Measurements from ENCODE around the gene EPN2.
"Not testable (repeated sequence)": the region's sequence is repeated elsewhere in the genome, so short reads cannot be mapped to it uniquely, and the experiment has no call there.

EPN2 gene

DNA sequence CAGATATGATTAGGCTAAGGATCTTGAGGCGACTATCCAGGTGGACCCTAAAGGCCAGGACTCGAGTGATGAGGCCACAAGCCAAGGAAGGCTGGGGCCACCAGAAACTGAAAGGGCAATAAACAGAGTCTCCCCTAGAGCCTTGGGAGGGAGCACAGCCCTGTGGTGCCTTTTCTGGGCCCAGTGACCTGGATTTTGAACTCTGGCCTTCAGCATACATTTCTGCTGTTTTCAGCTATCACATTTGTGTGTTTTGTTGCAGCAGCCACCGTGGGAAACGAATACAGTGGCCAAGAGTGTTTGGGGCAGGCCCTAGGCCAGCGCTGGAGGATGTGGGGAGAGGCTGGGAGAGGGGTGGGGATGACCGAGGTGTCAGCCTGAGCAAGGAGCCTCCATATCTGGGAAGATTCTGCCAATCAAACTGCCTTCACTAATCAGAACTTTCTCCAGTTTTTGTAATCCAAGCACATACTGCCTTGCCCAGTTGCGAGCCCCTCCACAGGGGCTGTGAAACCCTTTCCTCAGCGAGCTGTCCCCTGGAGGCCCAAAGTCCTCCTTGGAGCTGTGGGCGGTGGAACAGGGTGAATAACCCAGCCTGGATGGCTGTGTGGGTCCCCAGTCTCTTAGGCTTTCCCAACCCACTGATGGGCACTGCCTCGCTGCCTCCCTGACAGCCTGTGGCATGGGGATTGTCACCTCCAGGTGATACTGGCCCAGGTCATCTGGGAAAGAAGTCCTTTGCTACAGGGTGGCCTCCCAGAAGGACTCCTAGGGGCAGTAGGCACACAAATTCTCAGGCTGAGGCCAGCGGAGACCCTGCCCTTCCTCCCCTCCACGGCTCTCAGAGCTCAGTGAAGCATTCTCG is 108.6 kb downstream of the EPN2 start:
- DNase-seq (ENCODE audit: low read depth) = no peak

DNA sequence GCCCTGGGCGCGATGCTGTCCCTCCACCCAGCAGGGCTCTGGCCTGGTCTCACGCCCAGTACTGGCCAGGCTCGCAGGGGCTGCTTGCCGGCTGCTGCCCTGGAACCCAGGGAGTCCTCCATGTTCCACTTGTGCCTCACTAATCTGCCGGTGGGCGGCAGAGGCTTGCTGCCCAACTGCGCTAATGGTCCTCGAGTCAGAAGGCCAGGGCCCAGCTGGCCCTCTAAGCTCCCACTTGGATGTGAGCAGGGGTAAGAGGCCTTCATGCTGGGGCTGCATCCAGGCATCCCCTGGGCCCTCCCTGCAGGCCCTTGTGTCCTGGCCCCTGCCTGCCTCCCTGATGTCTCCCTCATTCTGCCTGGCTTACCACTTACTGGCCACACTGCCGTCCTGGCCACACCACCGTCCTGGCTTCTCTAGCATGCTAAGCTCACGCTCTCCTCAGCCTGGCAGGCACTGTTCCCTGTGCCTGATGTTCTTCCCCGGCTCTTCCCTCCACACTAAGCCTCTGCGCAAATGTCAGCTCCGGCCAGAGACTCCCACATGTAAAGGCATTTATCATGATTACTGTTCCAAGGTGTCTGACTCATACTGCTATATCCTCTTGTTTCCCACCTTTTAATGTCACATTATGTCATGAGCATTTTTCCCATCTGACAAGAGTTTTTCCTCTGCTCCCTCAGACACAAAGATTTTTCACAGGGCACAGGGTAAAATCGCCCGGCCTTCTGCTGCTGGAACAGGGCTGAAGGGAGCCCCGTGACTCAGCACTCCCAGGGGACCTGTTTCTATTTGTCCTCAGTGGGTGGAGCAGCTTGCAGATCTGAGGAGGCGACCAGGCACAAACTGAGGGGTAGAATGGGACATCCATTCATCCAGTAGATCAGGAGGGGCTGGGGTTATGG is 109.4 kb downstream of the EPN2 start:
- no peak for DNase-seq (ENCODE audit: low read depth)

DNA sequence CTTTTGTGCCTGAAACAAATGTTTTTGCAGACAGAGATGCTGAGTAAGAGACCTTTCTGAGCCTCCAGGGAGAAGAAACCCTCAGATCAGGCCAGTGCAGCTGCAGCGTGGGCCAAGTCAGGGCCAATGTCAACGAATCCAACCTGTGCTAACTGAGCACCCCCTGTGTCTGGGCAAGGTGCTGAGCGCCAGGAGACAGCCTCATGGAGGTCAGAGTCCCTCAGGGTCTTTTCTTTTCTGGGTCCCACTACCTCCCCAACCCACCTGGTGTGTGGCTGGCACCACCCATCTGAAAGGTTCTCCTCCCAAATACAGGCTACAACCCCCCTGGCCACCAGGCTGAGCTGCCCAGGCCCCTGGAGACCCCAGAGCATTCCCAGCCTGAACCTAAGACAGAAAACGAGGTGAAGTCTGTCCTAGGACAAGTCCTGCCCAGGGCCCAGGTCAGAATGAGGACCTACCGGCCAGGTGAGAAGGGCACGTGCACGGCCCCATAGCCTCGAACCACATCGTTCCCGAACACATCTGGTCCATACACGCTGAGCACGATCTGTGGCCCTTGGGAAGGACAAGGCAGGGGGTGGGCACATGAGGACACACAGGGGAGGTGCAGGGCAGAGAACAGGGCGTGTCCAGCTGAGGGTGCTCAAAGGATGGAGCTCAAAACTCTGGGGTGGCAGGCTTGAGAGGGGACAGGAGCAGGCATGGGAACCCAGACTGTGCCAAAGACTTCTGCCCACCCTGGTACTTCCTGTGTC is 110.3 kb downstream of the EPN2 start:
- no peak for DNase-seq (ENCODE audit: low read depth)

DNA sequence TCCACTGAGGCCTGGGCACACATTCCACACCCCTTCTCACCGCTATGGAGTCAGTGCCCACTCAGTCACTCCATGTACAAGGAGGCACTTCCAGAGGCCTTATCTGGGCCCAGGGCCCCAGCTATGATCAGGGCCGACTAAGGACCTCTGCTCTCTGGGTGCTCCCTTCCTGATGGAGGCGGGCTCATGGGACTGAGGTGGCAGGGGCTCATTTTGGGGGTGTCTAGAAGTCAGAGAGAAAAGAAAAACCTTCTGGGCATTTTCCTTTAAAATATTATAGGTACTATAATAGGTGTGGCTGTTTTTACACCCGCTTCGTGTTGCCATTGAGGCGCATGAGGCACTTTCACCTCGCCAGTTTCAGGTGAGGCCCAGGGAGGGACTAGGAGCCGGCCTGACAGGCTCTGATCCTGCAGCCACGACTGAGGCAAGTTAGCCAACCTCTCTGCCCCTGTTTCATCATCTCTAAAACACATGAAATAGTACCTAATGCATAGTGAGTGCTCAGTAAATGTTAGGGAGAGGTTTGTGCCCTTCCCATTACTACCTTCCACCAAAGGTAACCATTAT is 111.0 kb downstream of the EPN2 start:
- DNase-seq (ENCODE audit: low read depth) = no peak

DNA sequence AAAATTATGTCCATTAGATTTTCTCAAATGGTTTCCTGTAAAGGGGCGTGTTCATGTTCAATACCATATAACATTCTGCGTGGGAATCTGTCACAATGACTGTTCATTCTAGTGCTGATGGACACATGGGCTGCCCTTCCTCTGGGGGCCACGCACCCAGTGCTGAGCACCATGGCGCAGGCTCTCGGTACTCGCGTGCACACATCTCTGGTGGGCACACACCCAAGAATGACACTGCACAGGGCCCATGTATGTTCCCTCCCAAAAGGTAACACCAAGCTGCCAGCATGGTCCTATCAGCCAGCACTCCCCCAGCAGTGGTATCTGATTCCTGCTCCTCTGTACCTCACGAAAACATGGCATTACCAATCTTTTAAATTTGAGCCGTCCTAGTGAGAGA is 111.6 kb downstream of the EPN2 start:
- DNase-seq (ENCODE audit: low read depth) = no peak

DNA sequence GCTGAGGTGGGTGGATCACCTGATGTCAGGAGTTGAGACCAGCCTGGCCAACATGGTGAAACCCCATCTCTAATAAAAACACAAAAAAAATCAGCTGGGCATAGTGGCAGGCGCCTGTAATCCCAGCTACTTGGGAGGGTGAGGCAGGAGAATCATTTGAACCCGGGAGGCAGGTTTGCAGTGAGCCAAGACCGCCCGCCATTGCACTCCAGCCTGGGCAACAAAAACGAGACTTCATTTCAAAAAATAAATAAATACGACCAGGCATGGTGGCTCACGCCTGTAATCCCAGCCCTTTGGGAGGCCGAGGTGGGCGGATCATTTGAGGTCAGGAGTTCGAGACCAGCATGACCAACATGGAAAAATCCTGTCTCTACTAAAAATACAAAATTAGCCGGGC is 116.2 kb downstream of the EPN2 start:
- not testable (repeated sequence) for DNase-seq (ENCODE audit: low read depth)

DNA sequence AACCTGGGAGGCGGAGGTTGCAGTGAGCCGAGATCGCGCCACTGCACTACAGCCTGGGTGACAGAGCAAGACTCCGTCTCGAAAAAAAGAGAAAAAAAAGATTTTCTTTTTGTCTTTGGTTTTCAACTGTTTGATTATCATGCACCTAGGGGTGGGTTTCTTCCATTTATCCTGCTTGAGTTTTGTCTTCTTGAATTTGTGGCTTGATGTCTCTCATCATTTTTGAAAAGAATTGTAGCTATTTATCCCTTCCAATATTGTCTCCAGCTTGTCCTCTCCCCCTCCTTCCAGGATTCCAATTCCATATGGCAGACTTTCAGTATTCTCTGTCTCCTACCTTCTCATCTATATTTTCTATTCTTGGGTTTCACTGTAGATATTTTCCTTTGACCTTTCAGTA is 117.6 kb downstream of the EPN2 start:
- no peak for DNase-seq (ENCODE audit: low read depth)

DNA sequence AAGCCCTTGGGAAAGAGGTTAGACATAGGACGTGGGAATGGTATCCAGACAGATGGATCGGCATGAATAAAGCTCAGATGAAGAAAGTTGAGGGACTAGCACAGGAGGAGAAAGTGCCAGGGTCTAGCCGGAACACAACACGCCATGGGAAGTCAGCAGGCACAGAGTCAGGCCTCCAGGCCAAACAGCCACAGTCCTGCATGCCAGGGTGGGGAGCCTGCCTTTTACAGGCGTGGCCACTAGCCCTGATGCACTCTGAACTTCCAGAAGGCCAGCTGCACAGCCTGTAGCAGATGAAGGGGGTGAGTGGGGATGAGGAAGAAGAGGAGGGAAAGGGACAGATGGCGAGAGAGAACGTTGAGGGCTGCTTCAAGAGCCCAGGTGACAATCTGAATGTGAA is 120.2 kb downstream of the EPN2 start:
- DNase-seq (ENCODE audit: low read depth) = no peak

DNA sequence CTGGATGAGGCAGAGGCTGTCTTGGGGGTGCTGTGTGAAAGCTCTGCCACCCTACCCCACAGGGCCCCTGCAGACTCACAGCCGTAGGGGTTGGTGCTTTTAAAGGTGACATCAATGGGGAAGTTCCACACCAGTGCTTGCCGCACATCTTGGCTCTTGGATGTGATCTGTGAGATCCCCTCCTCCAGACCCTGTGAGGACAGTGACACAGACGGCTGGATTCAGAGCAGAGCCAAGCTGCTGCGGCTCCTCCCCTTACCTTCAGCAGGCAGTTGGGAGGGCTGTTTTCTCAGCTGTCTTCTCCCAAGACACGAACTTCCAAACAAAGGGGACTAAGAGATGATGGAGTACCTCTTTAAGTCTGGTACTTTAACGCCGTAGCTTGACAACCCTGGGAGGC is 120.6 kb downstream of the EPN2 start:
- no peak for DNase-seq (ENCODE audit: low read depth)

DNA sequence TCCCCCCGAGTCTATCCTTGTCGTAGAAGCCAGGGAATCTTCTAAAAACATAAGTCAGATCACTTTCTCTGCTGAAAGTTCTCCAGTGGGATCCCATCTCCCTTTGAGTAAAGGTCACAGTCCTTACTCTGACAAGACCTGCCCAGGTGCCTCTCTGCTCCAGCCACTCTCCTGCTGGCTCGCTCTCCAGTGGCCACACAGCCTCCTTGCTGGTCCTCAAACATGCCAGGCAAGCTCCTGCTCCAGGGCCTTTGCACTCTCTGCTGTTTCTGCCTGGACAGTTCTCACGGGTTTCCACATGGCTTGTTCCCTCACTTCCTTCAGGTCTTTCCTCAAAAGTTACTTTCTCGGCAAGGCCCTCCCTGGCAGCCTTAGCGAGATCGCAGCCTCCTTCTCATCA is 122.0 kb downstream of the EPN2 start:
- no peak for DNase-seq (ENCODE audit: low read depth)

DNA sequence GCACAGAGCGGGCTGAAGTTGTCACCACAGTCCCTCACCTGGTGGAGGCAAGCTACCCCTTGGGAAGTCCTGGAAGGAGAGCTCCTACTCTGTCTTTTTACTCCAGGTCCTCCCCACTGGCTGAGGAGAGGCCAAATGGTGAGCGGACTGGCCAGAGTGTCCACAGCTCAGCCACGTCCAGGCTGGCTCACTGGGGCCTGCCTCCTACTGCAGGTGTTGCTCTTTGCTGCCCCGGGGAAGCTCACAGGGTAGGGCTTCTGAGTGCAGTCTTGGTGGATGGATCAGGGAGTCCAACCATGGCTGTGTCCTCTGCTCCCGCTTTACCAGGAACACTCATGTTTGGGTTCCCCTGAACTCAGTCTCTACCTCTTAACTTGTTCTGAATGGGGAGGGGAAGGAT is 122.7 kb downstream of the EPN2 start:
- DNase-seq (ENCODE audit: low read depth) = no peak

DNA sequence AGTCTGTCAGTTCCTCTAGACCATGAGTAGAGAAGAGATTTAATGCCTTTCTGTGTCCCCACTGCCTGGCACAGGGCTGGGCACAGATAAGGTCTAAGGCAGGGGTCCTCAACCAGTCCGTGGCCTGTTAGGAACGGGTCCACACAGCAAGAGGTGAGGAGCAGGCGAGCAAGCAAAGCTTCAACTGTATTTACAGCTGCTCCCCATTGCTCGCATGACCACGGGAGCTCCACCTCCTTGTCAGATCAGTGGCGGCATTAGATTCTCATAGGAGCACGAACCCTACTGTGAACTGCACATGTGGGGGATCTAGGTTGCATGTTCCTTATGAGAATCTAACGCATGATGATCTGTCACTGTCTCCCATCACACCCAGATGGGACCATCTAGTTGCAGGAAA is 123.6 kb downstream of the EPN2 start:
- no peak for DNase-seq (ENCODE audit: low read depth)

DNA sequence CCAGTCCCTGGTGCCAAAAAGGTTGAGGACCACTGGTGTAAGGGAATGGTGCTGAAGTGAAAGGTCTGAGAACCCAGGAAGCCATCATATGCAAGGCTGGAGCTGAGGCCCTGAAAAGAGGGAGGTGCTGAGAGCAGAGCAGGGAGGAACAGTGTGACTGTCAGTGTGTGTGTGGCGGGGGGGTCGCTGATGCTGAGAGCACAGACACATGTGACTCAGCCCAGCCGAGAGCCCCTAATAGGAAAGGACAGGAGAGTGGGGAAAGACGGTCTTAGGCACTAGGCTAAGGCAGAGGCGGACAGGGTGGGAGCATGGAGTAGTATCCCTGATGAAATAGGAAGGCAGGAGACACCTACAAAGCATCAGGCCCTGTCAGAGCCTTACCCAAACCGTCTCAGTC is 124.2 kb downstream of the EPN2 start:
- DNase-seq (ENCODE audit: low read depth) = no peak

DNA sequence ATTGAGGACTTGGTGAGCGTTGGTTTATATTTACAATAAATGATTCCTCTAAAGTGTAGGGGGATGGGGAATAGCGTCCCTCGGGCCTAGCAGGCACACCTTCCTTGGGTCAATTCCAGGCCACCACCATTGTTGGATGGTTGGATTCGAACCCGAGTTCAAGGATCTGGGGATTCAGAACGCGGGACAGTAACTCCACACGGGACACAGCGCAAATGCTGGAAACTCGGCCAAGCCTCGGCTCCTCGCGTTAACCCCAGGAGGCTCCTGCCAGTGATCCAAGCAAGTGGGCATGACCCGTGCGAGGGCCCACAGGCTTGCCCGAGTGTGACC is 124.7 kb downstream of the EPN2 start:
- DNase-seq (ENCODE audit: low read depth) = no peak

DNA sequence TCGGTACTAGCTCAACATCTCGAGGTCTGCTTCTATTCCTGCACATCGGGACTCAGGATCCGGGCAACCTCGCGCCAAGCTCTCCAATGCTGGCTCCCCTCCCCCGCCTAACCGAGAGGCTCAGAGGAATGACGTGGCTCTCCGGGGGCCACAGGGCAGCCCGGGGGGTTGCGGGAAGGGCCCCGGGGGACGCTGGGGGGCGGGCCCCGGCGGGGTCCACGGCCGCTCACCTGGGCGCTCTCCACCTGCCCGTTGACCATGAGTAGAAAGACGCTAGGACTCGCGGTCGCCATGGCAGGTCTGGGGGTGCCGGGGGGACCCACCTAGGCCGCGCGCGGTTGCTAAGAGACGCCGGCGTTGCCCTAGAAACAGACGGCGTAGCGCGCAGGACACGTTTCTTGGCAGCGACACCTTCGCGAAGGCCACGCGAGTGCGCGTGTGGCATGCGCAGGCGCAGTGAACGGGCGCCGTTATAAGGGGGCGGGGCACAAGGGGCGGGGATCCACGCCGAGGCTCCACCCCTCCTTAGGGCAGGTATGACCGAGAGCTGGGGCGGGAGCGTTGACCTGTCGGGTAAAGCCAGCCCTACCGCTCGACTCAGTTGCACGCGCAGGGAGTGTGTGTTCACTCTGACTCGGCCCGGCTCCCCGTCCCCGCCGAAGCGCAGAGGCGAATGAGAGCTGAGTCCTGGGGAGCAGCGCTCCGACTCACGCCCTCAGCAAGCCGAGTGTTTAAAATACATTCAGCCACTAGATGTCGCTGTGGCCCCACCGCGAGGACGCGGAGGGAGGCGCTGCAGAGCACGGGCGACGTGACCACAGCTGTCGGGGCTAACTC is 125.3 kb downstream of the EPN2 start, which contains the start of gene B9D1:
B9D1 (minus strand) TSS at position 447 of the 837 bp plus-strand sequence; CDS start at position 293, 154 bp downstream.
- peak; percentile 89 for DNase-seq (ENCODE audit: low read depth)

DNA sequence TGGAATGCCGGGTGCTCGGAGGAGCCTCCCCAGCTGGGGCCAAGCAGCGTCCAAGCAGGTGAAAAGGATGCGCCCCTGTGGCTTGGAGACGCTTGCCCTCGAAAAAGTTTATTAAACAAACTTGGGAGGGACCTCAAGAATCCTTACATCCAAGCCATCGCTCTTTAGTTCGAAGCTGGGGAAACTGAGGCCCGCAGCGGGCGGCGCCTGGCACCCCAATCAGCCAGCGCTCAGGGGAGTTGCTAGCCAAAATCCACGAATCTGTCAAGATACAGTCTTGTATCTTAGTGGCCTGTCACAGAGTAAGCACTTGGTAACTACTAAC is 125.9 kb downstream of the EPN2 start:
- no peak for DNase-seq (ENCODE audit: low read depth)

DNA sequence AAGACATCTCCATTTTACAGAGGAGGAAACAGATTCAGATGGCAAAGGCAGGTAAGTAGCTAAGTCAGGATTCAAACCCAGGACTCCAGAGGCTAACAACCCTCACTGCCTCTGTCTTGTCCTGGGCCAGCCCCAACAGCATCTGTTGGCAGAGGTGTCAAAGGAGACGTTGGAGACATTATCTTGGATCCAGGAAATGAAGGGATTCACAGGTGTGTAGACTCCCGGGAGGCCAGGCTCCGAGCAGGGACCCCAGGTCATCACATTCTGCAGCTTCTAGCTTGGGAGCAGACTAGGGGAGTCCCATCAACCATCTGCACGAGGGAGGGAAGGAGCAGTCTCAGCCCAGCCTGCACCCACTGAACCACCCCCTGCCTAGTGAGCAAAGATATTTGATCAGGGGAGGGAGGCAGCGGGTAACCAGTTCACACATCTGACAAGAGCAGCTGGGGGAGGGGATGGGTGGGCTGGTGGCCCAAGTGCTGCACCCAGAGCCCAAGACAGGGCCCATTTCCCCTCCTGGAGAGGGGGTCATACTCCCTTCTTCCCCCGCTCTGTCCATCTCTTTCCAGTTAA is 126.4 kb downstream of the EPN2 start:
- no peak for DNase-seq (ENCODE audit: low read depth)

DNA sequence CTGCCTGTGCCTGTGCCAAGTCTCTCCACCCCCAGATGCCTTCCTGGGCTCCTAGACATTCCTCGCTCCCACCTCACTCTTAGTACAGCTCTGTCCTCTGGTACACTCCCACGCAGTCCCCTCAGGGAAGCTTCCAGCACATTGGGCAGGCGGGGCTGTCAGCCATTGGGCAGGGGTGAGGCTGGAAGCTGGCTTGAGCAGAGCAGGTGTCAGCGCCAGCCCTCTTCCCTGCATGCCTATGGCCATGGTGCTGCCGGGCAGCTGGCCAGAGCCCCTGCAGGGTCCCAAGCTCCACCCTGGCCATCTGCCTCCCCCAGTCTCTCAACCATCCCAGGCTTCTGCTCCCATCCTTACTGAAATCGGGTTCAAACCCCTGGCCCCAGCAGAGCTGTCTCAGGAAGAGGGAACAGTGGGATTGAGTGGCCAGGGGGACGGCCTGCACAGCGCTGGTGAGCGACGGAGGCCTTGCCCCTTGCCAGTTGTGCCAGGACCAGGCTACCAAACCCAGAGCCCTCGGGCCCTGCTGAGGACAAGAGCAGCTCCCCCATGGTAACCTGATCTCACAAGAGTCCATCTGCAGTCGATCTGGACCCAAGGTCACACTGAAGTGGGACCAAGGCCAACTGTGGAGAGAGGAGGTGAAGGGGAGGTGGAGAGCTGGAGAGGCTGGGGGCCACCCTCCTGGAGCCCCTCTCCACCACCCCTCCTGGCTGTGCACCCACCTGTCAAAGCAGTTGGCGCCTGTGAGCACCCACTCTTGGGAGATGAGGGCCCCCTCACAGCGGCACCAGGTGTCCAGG is 127.7 kb downstream of the EPN2 start:
- DNase-seq (ENCODE audit: low read depth) = no peak

DNA sequence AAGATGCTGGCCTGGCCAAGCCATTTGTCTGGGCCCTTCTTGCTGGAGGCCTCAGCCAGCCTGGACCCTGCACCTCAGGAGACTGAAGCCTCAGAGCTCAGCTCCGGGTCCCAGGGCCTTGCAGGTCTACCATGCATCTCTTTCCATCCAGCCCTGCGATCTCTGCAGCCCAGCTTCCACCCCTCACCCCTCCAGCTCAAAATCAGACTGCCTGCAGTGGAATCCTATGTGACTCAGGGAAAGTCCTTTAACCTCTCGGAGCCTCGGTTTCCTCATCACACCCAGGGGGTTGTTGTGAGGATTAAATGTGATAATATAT is 128.3 kb downstream of the EPN2 start:
- DNase-seq (ENCODE audit: low read depth) = no peak
